Muscle of arm (tissue), 12 donors: Measurements from ENCODE around the gene PARPBP. TPM values are rescaled to one million over a fixed set of nuclear protein-coding genes. Genes with fewer than 3 reads are reported as not detected.
"Not testable (repeated sequence)": the region's sequence is repeated elsewhere in the genome, so short reads cannot be mapped to it uniquely, and the experiment has no call there.

Source experiments
- DNase-seq: peaks from one replicate; pipeline ENCODE4 v3.0.0-alpha.2; 2013
- polyA plus RNA-seq, 12 donors: library from polyadenylated mRNA; unstranded; fragments of 120-200 nt; gene quantifications; one replicate each; pipeline ENCODE4 v1.2.1, GENCODE V29; 2013; ENCODE audit not compliant: insufficient read length in 12 of 12

The PARPBP gene
- polyA plus RNA-seq, 12 donors, result 4.0 to 18.4 (median 7.9) TPM; not detected in 1

- not testable (repeated sequence) for DNase-seq
These were observed 120.9 kb downstream of the PARPBP start for GRCh38 chr12:102240859-102241258.

Other genes with a start within 250 kb of the PARPBP start
- gene DRAM1, start 242.6 kb upstream of the PARPBP start, polyA plus RNA-seq, result 1 to 10 TPM in 11 of 12 donors, not detected in 1; 2.4 to 9.4 (median 4.1) TPM
- gene WASHC3, start 58.2 kb upstream of the PARPBP start, polyA plus RNA-seq, result 10 to 100 TPM in 11 of 12 donors, not detected in 1; 33.9 to 72.1 (median 42.7) TPM
- 10 to 100 TPM in 11 of 12 donors, not detected in 1; 15.7 to 25.9 (median 20.1) TPM for gene NUP37, start 69 bp upstream of the PARPBP start, polyA plus RNA-seq
- under 1 TPM in 5 of 12 donors, not detected in 7; 0.41 to 0.70 (median 0.52) TPM for gene PMCH, start 77.7 kb downstream of the PARPBP start, polyA plus RNA-seq